ENCODE data around the gene ITM2B. TPM values are rescaled to one million over a fixed set of nuclear protein-coding genes. Genes with fewer than 3 reads are reported as not detected.

ITM2B gene
- total and polyA plus RNA-seq, 2 experiments from 2014 or later, result 139 to 318 TPM

DNA sequence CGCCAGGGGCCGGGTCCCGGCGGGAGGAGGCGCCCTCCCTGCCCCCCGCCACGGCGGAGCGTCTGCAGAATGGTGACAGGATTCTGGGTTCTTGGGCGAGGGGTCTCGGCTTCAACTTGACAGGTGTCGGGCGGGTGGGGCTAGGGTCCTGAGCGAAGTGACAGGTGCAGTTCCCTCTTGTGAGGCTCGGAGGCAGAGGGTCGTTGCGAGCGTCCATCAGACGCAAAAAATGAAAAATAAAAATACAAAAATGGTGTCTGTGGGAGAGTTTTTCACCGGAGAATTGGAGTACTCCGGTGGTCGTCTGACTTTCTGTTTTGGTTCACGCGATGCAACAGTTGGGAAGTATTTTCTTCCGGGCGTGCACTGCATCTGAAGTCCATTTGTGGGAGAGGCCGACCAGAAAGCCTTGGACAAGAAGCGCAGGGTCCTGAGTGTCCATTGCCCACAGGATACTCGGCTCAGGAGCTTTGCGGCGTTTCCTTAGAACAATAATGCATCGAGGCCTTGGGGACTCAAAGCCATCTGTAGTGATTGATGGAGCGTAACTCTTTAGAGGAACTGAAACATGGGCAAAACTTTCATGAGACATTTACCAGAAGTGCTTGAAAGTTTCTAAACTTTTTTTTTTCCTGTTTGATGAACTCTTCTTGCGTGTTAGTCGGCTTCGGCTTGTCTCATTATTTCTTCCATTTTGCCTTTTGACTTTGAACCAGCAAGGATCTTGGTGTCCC lies 71.3 kb downstream of the ITM2B start (continued):
- TF ChIP-seq REST (IDR thresholded peaks at IDR 0.05; ENCODE audit: unreplicated experiment) (no peak), ZNF114 (CRISPR knock-in tag; IDR thresholded peaks at IDR 0.05) (no peak), EZH2 (IDR thresholded peaks at IDR 0.05; ENCODE audit: low read depth, unreplicated experiment) (no peak), JUNB (IDR thresholded peaks at IDR 0.05; ENCODE audit: unreplicated experiment) (no peak), NANOG (IDR thresholded peaks at IDR 0.05; ENCODE audit: borderline replicate concordance) (no peak)

DNA sequence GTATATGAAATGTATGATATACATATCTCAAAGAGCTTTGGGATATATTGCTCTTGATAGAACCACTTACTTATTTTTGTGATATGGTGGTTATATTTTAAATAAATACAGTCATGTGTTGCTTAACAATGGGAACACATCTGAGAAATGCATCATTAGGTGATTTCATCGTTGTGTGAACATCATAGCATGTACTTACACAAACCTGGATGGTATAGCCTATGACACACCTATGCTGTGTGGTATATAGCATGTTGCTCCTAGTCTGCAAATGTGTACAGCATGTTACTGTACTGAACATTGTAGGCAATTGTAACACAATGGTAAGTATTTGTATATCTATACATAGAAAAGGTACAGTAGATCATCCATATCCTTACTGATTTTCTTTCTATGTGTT lies 78.2 kb downstream of the ITM2B start:
- no peak overlapping the region for H3K27ac Mint-ChIP-seq
- Histone ChIP-seq H2AFZ (no peak overlapping the region), H3K27ac (ENCODE audit: low read depth) (no peak overlapping the region), H3K4me2 (no peak overlapping the region), H3K4me1 (ENCODE audit: insufficient read depth) (no peaks in the 10 kb centered on the region), H3K79me2 (replicated peaks; ENCODE audit: insufficient read depth) (peaks cover 15% of the 10 kb centered on the region), H3K27me3 (ENCODE audit: insufficient read depth) (no peaks in the 10 kb centered on the region), H3F3A (replicated peaks; ENCODE audit: low read depth) (no peaks in the 10 kb centered on the region), H3K36me3 (ENCODE audit: insufficient read depth) (no peaks in the 10 kb centered on the region), H3K9me2 (ENCODE audit: insufficient read depth) (no peaks in the 10 kb centered on the region), H3K4me3 (no peak overlapping the region), H4K20me1 (replicated peaks; ENCODE audit: insufficient read depth) (peaks cover 3% of the 10 kb centered on the region; the same call in 1 of the 2 replicates)
- H3K36me3 Mint-ChIP-seq (ENCODE audit: low read depth), result 0 out of 3 replicates have a peak, but pooled peaks cover 3% of the 10 kb centered on the region
- no peaks in the 10 kb centered on the region for H3K27me3 Mint-ChIP-seq (ENCODE audit: insufficient read depth, low read depth, poor library complexity)
- H3K4me1 Mint-ChIP-seq, result no peaks in the 10 kb centered on the region; the same call in 2 of the 3 replicates
- no peak for TF ChIP-seq EZH2 (IDR thresholded peaks at IDR 0.05; ENCODE audit: low read depth, unreplicated experiment)
- TF ChIP-seq JUNB (IDR thresholded peaks at IDR 0.05; ENCODE audit: unreplicated experiment), result no peak
- TF ChIP-seq CTCF (conservative IDR thresholded peaks at IDR 0.05; ENCODE audit: low read depth in 2 of 2), result no peak
- TF ChIP-seq REST (IDR thresholded peaks at IDR 0.05; ENCODE audit: unreplicated experiment), result no peak
- no peak for TF ChIP-seq EZH2phosphoT487 (IDR thresholded peaks at IDR 0.05; ENCODE audit: unreplicated experiment)
- no peak for TF ChIP-seq ZNF331 (CRISPR knock-in tag; IDR thresholded peaks at IDR 0.05; ENCODE audit: low read depth)
- no peak for TF ChIP-seq NANOG (IDR thresholded peaks at IDR 0.05; ENCODE audit: borderline replicate concordance)
- no peak for TF ChIP-seq POLR2AphosphoS5 (IDR thresholded peaks at IDR 0.05; ENCODE audit: low read depth)
- no peak for TF ChIP-seq ZNF114 (CRISPR knock-in tag; IDR thresholded peaks at IDR 0.05)
- no peak for TF ChIP-seq ETS1 (IDR thresholded peaks at IDR 0.05)
- ATAC-seq (no peak), DNase-seq (ENCODE audit: low spot score) (no peak)
- H3K9me3 Mint-ChIP-seq, result peaks cover 6% of the 10 kb centered on the region; the same call in 2 of the 3 replicates
- no peak overlapping the region for H3K4me3 Mint-ChIP-seq

Data from GM23338 (cell line).